Fibroblast of skin of right quadriceps (primary cell): ENCODE results near the gene PTPRG.
A peak's percentile ranks its signal among the peaks of the same experiment; 100 is the strongest.

Experiments used
- DNase-seq: peaks from one replicate; pipeline ENCODE4 v3.0.0-alpha.2; 2013

The PTPRG gene

DNA sequence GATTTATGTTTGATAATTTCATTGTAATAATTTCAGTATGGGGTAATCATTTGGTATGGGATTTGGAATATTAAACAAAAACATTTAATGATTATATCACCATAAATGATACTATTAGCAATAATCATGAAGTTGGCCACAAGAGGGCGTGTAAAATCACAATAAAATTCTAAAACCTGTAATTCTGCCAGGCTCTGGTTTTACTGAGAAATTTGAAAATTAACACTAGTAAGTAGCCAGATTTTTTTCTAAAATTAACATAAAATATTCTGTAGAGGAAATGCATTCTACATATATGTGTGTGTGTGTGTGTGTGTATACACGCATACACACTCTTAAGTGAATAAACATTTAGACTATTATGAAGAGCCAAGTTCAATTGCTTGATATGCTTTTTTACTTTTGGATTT, 771.5 kb downstream of the PTPRG start:
- DNase-seq: peak; percentile 21

GRCh38 chr3:62335196-62335595, 773.8 kb downstream of the PTPRG start:
- DNase-seq: no peak

GRCh38 chr3:62343755-62344154, 782.4 kb downstream of the PTPRG start:
- DNase-seq: no peak
